HEK293 (cell line): ENCODE measurements around the gene C20orf144.

Experiments used
- TCF7L2 ChIP-seq: IDR thresholded peaks from 2 replicates; pipeline ENCODE4 v1.6.1; 2011; ENCODE audit warnings: low read depth, mild to moderate bottlenecking, inconsistent platforms, low read length, moderate library complexity, borderline replicate concordance
- ZBTB20 ChIP-seq: fragments of 450-650 bp; formaldehyde crosslinking; IDR thresholded peaks from 2 replicates; pipeline ENCODE4 v1.5.1; 2016; ENCODE audit warnings: missing biosample characterization, missing genetic modification characterization
- ZNF501 ChIP-seq: fragments of 450-650 bp; formaldehyde crosslinking; IDR thresholded peaks from 2 replicates; pipeline ENCODE4 v1.5.1; 2016; ENCODE audit warnings: missing biosample characterization, missing genetic modification characterization

GRCh38 chr20:33701629-33702450 is 39.7 kb downstream of the C20orf144 start:
- TF ChIP-seq ZBTB20 (tag by site-specific recombination) = no peak
- no peak for TF ChIP-seq TCF7L2
- TF ChIP-seq ZNF501 (tag by site-specific recombination) = no peak
